Renal cortical epithelial cell (primary cell): ENCODE results near the gene CLDN6. TPM values are rescaled to one million over a fixed set of nuclear protein-coding genes. Genes with fewer than 3 reads are reported as not detected.

Experiments
- DNase-seq: peaks from one replicate; pipeline ENCODE4 v3.0.0-alpha.2; 2011; ENCODE audit warnings: low read depth
- total RNA-seq: library from RNA; depleted of rRNA; stranded (reverse); fragments of >200 nt; gene quantifications from 2 replicates; pipeline ENCODE4 v1.2.3, GENCODE V29; 2014

Gene CLDN6
- total RNA-seq, 1 donor from 2014 or later, result 0.70 TPM

- DNase-seq, result no peak
Observed at GRCh38 chr16:2987833-2988232, 30.1 kb downstream of the CLDN6 start.

- DNase-seq, result no peak
Observed at GRCh38 chr16:2987286-2987685, 30.7 kb downstream of the CLDN6 start.

GRCh38 chr16:2986623-2987188 is 31.3 kb downstream of the CLDN6 start:
- DNase-seq, result no peak

- DNase-seq, result no peak
Observed at GRCh38 chr16:2985893-2986355, 32.1 kb downstream of the CLDN6 start.

- no peak for DNase-seq
Observed at GRCh38 chr16:2985462-2985861, 32.5 kb downstream of the CLDN6 start.

GRCh38 chr16:2983706-2984136 is 34.3 kb downstream of the CLDN6 start:
- peak; percentile 47 for DNase-seq

GRCh38 chr16:2982402-2982801 is 35.6 kb downstream of the CLDN6 start:
- DNase-seq, result no peak

GRCh38 chr16:2981899-2982250 is 36.1 kb downstream of the CLDN6 start:
- no peak for DNase-seq

GRCh38 chr16:2981177-2981898 is 36.6 kb downstream of the CLDN6 start:
- DNase-seq, result no peak

GRCh38 chr16:2980227-2981176 is 37.5 kb downstream of the CLDN6 start, which contains the start of gene PKMYT1:
TSS of gene PKMYT1 (minus strand) at chr16:2980446. CDS start at chr16:2979657, 789 bp downstream.
- DNase-seq, result peak; percentile 56

- DNase-seq, result no peak
Observed at GRCh38 chr16:2979669-2980226, 38.2 kb downstream of the CLDN6 start.

- no peak for DNase-seq
Observed at GRCh38 chr16:2977440-2977839, 40.5 kb downstream of the CLDN6 start.

GRCh38 chr16:2976673-2977072 is 41.3 kb downstream of the CLDN6 start:
- no peak for DNase-seq

- DNase-seq, result no peak
Observed at GRCh38 chr16:2976201-2976600, 41.8 kb downstream of the CLDN6 start.

- DNase-seq, result no peak
Observed at GRCh38 chr16:2975161-2975795, 42.7 kb downstream of the CLDN6 start.

- DNase-seq, result no peak
Observed at GRCh38 chr16:2974319-2975056, 43.5 kb downstream of the CLDN6 start.

GRCh38 chr16:2973605-2974318 is 44.2 kb downstream of the CLDN6 start:
- DNase-seq, result no peak

- DNase-seq, result no peak
Observed at GRCh38 chr16:2973093-2973492, 44.9 kb downstream of the CLDN6 start.

- DNase-seq, result no peak
Observed at GRCh38 chr16:2971985-2972784, 45.8 kb downstream of the CLDN6 start.
